ENCODE data around the gene SERPINA9. TPM values are rescaled to one million over a fixed set of nuclear protein-coding genes. Genes with fewer than 3 reads are reported as not detected.
A peak's percentile ranks its signal among the peaks of the same experiment; 100 is the strongest.
"Not testable (repeated sequence)": the region's sequence is repeated elsewhere in the genome, so short reads cannot be mapped to it uniquely, and the experiment has no call there.

SERPINA9 gene
- total RNA-seq, 1 donor from 2014 or later = not detected

DNA sequence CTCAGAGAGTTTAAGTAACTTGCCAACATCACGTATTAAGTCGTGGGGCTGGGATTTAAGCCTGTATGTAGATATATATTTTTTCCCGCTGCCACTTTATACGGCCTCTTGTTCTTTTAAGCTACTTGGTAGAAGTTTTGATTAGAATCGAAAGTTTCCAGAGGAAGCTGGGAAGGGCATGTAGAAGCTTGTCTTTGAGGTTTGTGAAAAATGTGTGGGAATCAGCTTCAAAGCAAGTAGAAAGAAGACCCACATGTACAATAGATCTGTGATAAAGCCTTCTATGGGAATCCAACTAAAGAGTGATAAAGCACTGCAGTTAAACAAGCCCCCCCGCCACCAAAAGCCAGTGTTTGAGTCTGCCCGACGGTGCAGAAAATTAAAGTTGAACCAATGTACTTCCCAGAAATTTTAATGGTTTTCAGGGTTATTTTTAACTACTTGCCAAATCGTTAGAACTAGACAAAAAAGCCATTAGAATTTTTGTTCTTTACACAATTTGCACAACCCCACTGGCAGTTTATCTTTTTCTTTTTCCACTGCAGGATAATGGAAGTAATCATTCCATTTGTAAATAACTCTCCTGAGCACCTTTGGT lies 48.9 kb downstream of the SERPINA9 start:
- DNase-seq (ENCODE audit: low spot score) = no peak

DNA sequence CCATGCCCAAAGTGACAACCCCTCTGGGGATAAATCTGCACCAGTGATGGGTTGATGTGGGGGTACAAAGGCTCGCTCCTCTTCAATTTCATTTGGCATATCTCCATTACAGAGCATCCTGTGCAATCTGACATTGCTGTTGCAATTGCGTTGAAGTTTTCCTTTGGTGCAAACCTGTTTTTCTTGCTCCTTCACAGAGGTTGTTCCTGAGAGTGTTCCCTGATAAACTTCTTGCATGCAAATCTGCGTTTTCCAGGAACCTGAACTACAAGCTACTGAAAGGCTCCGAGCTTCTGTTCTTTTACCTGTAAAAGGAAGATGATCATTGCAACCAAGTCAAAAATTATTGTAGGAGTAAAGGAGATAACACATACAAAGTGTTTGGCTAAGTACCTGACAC lies 49.5 kb downstream of the SERPINA9 start:
- DNase-seq (ENCODE audit: low spot score) = no peak

DNA sequence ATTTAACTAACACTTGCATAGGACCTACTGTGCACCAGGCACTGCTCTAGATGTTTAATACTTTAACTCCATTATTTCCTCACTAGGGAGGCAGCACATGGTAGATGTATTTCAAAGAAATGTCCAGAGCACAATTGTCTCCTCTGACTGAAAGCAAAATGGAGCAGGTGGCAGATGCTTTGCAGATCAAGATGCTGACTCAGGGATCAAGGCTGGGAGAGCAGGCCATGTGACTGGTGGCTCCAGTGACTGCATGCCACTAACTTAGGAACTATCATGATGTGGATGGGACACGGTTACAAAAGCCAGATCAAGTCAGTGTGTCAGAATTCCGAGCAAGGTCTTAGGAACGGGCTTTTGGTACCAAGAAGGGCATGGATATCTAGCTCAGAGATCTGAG lies 51.6 kb downstream of the SERPINA9 start:
- no peak for DNase-seq (ENCODE audit: low spot score)

DNA sequence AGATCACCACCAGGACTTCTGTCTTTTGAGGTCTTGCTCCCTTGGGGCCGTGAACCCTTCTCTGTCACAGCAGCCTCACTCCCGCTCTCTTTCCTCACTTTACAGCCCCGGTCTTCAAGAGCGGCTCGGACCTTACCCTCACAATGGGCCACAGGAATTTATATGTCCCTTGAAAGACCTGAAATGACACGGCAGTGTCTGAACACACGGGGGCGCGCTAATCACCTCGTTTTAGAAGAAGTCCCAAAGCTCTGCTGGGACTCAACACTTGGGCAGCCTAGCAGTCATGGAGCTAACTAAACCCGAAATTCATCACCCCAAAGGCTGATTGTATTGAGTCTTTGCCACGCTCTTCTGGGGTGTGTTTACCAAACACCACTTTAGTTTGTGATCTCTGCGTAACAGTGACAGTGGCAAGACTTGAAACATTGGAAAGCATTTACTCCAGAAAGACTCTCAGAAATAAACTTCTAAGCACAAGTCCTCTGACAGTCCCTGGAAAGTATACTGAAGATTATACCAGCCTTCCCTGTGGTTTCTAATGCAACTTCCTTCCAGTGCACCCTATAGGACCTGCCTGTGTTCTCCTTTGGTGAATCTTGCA lies 52.4 kb downstream of the SERPINA9 start:
- peak; percentile 68 for DNase-seq (ENCODE audit: low spot score)

DNA sequence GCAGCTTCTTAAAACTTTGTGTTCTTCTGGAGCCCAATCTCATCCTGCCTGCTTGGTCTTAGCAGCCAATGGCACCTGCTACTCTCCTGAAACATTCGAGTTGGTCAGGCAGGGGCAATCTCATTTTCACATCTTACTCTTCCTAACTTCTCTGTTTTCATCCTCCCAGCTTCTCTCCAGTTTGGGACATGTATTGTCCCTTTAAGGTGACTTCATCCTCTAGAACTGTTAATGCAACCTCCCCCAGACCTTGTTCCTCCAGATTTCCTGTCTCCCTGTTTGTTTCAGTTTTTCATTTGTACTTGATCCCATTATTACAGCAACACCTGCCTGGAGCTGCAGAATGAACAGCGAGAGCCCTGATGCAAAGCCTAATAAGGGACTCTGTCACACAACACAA lies 54.7 kb downstream of the SERPINA9 start:
- no peak for DNase-seq (ENCODE audit: low spot score)

- not testable (repeated sequence) for DNase-seq (ENCODE audit: low spot score)
Measured at GRCh38 chr14:94417497-94418205, 58.3 kb downstream of the SERPINA9 start.

Other genes with a start within 250 kb of the SERPINA9 start
- 0.32 TPM for gene SERPINA10, start 182.9 kb downstream of the SERPINA9 start, total RNA-seq
- gene SERPINA6, start 152.9 kb downstream of the SERPINA9 start, total RNA-seq = 88.3 TPM
- gene SERPINA2, start 109.5 kb downstream of the SERPINA9 start, total RNA-seq = not detected
- gene SERPINA1, start 87.6 kb downstream of the SERPINA9 start, total RNA-seq = 348 TPM
- gene SERPINA11, start 23.4 kb downstream of the SERPINA9 start, total RNA-seq = 0.14 TPM
- gene SERPINA12, start 33.3 kb upstream of the SERPINA9 start, total RNA-seq = not detected
- 133 TPM for gene SERPINA4, start 85.2 kb upstream of the SERPINA9 start, total RNA-seq
- gene SERPINA5, start 105.2 kb upstream of the SERPINA9 start, total RNA-seq = 655 TPM
- 101 TPM for gene SERPINA3, start 136.2 kb upstream of the SERPINA9 start, total RNA-seq

All from mucosa of gallbladder (tissue), 1 donor.